Neural crest cell (in vitro differentiated cells): ENCODE data around the gene SHROOM4. TPM values are rescaled to one million over a fixed set of nuclear protein-coding genes. Genes with fewer than 3 reads are reported as not detected.

ENCODE experiments used
- DNase-seq: peaks from one replicate; pipeline ENCODE4 v3.0.0; 2021; ENCODE audit warnings: low read depth, mixed read lengths, low spot score
- H3K27ac Mint-ChIP-seq: one replicate; pipeline ENCODE4 v1.8.0; 2021; ENCODE audit warnings: mild to moderate bottlenecking, mixed read lengths; ENCODE audit not compliant: unreplicated experiment
- H3K27me3 Mint-ChIP-seq: 2 replicates; pipeline ENCODE4 v1.8.0; 2021; ENCODE audit warnings: low read depth, mild to moderate bottlenecking, mixed read lengths
- H3K36me3 Mint-ChIP-seq: 2 replicates; pipeline ENCODE4 v1.8.0; 2021; ENCODE audit warnings: low read depth, mild to moderate bottlenecking, mixed read lengths
- H3K4me1 Mint-ChIP-seq: 2 replicates; pipeline ENCODE4 v1.8.0; 2021; ENCODE audit warnings: mixed read lengths
- H3K4me3 Mint-ChIP-seq: one replicate; pipeline ENCODE4 v1.8.0; 2021; ENCODE audit warnings: mild to moderate bottlenecking, mixed read lengths
- H3K9me3 Mint-ChIP-seq: 2 replicates; pipeline ENCODE4 v1.8.0; 2021; ENCODE audit warnings: mixed read lengths
- total RNA-seq: library from RNA; stranded (reverse); gene quantifications from 2 replicates; pipeline ENCODE4 v1.2.1, GENCODE V29; 2021
- TF ChIP-seq, protein P1 (sequence below): fragments of 200-600 bp; sonication (generic); conservative IDR thresholded peaks from 2 replicates; pipeline ENCODE4 v1.5.0; 2021; ENCODE audit warnings: antibody characterized with exemption, mild to moderate bottlenecking

SHROOM4 gene
- total RNA-seq, 1 donor from 2014 or later, result 6.2 TPM

GRCh38 chrX:50638123-50638522, 175.9 kb downstream of the SHROOM4 start:
- no peaks in the 10 kb centered on the region for H3K9me3 Mint-ChIP-seq
- no peak overlapping the region for H3K27ac Mint-ChIP-seq
- TF ChIP-seq, protein P1, sequence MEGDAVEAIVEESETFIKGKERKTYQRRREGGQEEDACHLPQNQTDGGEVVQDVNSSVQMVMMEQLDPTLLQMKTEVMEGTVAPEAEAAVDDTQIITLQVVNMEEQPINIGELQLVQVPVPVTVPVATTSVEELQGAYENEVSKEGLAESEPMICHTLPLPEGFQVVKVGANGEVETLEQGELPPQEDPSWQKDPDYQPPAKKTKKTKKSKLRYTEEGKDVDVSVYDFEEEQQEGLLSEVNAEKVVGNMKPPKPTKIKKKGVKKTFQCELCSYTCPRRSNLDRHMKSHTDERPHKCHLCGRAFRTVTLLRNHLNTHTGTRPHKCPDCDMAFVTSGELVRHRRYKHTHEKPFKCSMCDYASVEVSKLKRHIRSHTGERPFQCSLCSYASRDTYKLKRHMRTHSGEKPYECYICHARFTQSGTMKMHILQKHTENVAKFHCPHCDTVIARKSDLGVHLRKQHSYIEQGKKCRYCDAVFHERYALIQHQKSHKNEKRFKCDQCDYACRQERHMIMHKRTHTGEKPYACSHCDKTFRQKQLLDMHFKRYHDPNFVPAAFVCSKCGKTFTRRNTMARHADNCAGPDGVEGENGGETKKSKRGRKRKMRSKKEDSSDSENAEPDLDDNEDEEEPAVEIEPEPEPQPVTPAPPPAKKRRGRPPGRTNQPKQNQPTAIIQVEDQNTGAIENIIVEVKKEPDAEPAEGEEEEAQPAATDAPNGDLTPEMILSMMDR, result no peak

GRCh38 chrX:50635817-50636365, 178.1 kb downstream of the SHROOM4 start:
- peaks cover 5% of the 10 kb centered on the region for H3K36me3 Mint-ChIP-seq
- no peak overlapping the region for H3K4me3 Mint-ChIP-seq
- no peaks in the 10 kb centered on the region for H3K4me1 Mint-ChIP-seq
- no peaks in the 10 kb centered on the region for H3K9me3 Mint-ChIP-seq
- no peaks in the 10 kb centered on the region for H3K27me3 Mint-ChIP-seq
- TF ChIP-seq, protein P1, result no peak
- no peak for DNase-seq
- no peak overlapping the region for H3K27ac Mint-ChIP-seq

More at GRCh38 chrX:50638123-50638522, 175.9 kb downstream of the SHROOM4 start:
- Mint-ChIP-seq H3K4me3 (no peak overlapping the region), H3K27me3 (no peaks in the 10 kb centered on the region), H3K4me1 (no peaks in the 10 kb centered on the region), H3K36me3 (peaks cover 5% of the 10 kb centered on the region)
- no peak for DNase-seq

DNA sequence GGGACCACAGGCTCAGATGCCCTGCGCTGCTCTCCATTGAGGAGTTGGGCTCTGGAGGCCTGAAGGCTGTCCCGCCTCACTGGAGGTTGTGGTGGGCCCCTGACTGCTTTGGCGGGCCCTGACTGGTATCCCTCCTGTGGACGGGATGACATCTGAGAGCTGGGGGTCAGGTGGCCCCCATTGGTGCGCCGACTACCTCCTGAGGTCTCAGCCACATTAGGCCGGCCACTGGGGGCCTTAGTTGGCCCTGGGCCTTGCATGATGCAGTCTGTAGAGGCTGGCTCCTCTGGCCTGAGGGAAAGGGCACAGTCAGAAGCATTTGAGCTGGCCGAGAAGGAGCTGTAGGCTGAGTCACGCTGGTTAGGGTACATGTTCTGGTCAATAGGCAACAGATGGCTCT, 178.8 kb downstream of the SHROOM4 start:
- no peaks in the 10 kb centered on the region for H3K4me1 Mint-ChIP-seq
- peak overlapping the region; percentile 27 for H3K27ac Mint-ChIP-seq
- peaks cover 5% of the 10 kb centered on the region for H3K36me3 Mint-ChIP-seq
- DNase-seq, result no peak
- TF ChIP-seq, protein P1, result no peak
- no peaks in the 10 kb centered on the region for H3K9me3 Mint-ChIP-seq
- H3K27me3 Mint-ChIP-seq, result no peaks in the 10 kb centered on the region
- no peak overlapping the region for H3K4me3 Mint-ChIP-seq

- no peak overlapping the region for H3K27ac Mint-ChIP-seq
- H3K9me3 Mint-ChIP-seq, result peaks cover 2% of the 10 kb centered on the region
- TF ChIP-seq, protein P1, result no peak
- no peak overlapping the region for H3K4me3 Mint-ChIP-seq
- H3K4me1 Mint-ChIP-seq, result no peaks in the 10 kb centered on the region
- H3K27me3 Mint-ChIP-seq, result no peaks in the 10 kb centered on the region
- no peaks in the 10 kb centered on the region for H3K36me3 Mint-ChIP-seq
- no peak for DNase-seq
Observed at GRCh38 chrX:50629774-50630173, 184.2 kb downstream of the SHROOM4 start.

GRCh38 chrX:50627696-50628095, 186.3 kb downstream of the SHROOM4 start:
- TF ChIP-seq, protein P1, result no peak
- no peaks in the 10 kb centered on the region for H3K4me1 Mint-ChIP-seq
- H3K4me3 Mint-ChIP-seq, result no peak overlapping the region
- H3K36me3 Mint-ChIP-seq, result no peaks in the 10 kb centered on the region
- no peak for DNase-seq
- no peaks in the 10 kb centered on the region for H3K27me3 Mint-ChIP-seq
- no peak overlapping the region for H3K27ac Mint-ChIP-seq
- H3K9me3 Mint-ChIP-seq, result peaks cover 5% of the 10 kb centered on the region
